Fibroblast of skin of scalp (primary cell): Measurements from ENCODE around the gene ARHGEF11. TPM values are rescaled to one million over a fixed set of nuclear protein-coding genes. Genes with fewer than 3 reads are reported as not detected.
"Not testable (repeated sequence)": the region's sequence is repeated elsewhere in the genome, so short reads cannot be mapped to it uniquely, and the experiment has no call there.

ENCODE experiments used
- DNase-seq: peaks from one replicate; pipeline ENCODE4 v3.0.0-alpha.2; 2013
- polyA plus RNA-seq, 2 experiments: library from polyadenylated mRNA; unstranded; fragments of 120-200 nt; gene quantifications; one replicate each; pipeline ENCODE4 v1.2.1, GENCODE V29; 2013; ENCODE audit not compliant: insufficient read length in 2 of 2

The ARHGEF11 gene
- polyA plus RNA-seq (2013, experiment 1 of 2; ENCODE audit: insufficient read length): 20.8 TPM
- polyA plus RNA-seq (2013, experiment 2 of 2; ENCODE audit: insufficient read length): 20.2 TPM

- DNase-seq: peak; percentile 94
Measured at GRCh38 chr1:157045250-157046218, at the start of gene ARHGEF11. Gene ARHGEF11, minus strand, starts transcription at chr1:157045742. Its CDS starts 1,412 bp downstream, at chr1:157044330.

GRCh38 chr1:157095091-157095490 lies 49.5 kb upstream of the ARHGEF11 start:
- no peak for DNase-seq

GRCh38 chr1:157092831-157093230 lies 47.3 kb upstream of the ARHGEF11 start:
- no peak for DNase-seq

GRCh38 chr1:157091668-157092273 lies 46.2 kb upstream of the ARHGEF11 start:
- no peak for DNase-seq

GRCh38 chr1:157091186-157091585 lies 45.6 kb upstream of the ARHGEF11 start:
- no peak for DNase-seq

- DNase-seq: no peak
Measured at GRCh38 chr1:157090771-157091170, 45.2 kb upstream of the ARHGEF11 start.

GRCh38 chr1:157090196-157090647 lies 44.7 kb upstream of the ARHGEF11 start:
- DNase-seq: peak; percentile 91

- no peak for DNase-seq
Measured at GRCh38 chr1:157089789-157090188, 44.2 kb upstream of the ARHGEF11 start.

- DNase-seq: no peak
Measured at GRCh38 chr1:157088607-157089006, 43.1 kb upstream of the ARHGEF11 start.

GRCh38 chr1:157087030-157087429 lies 41.5 kb upstream of the ARHGEF11 start:
- DNase-seq: no peak

GRCh38 chr1:157086299-157086698 lies 40.8 kb upstream of the ARHGEF11 start:
- no peak for DNase-seq

- peak; percentile 16 for DNase-seq
Measured at GRCh38 chr1:157085421-157085820, 39.9 kb upstream of the ARHGEF11 start.

GRCh38 chr1:157084720-157085119 lies 39.2 kb upstream of the ARHGEF11 start:
- DNase-seq: no peak

- no peak for DNase-seq
Measured at GRCh38 chr1:157081707-157082106, 36.2 kb upstream of the ARHGEF11 start.

GRCh38 chr1:157080714-157081113 lies 35.2 kb upstream of the ARHGEF11 start:
- no peak for DNase-seq

GRCh38 chr1:157077394-157077793 lies 31.9 kb upstream of the ARHGEF11 start:
- DNase-seq: no peak

GRCh38 chr1:157073944-157074685 lies 28.6 kb upstream of the ARHGEF11 start:
- DNase-seq: peak; percentile 58

- no peak for DNase-seq
Measured at GRCh38 chr1:157069601-157070000, 24.1 kb upstream of the ARHGEF11 start.

GRCh38 chr1:157059241-157059640 lies 13.7 kb upstream of the ARHGEF11 start:
- not testable (repeated sequence) for DNase-seq

- DNase-seq: no peak
Measured at GRCh38 chr1:157056269-157056668, 10.7 kb upstream of the ARHGEF11 start.

GRCh38 chr1:157055729-157056128 lies 10.2 kb upstream of the ARHGEF11 start:
- not testable (repeated sequence) for DNase-seq

- no peak for DNase-seq
Measured at GRCh38 chr1:157050836-157051235, 5.3 kb upstream of the ARHGEF11 start.

- DNase-seq: no peak
Measured at GRCh38 chr1:157047062-157047410, 1.5 kb upstream of the ARHGEF11 start.
